Breast epithelium (tissue), 3 donors: ENCODE data around the gene SPATA12.

ENCODE experiments used
- POLR2A ChIP-seq: fragments of 450-650 bp; IDR thresholded peaks from one replicate; pipeline ENCODE4 v1.6.1; 2016; ENCODE audit warnings: antibody characterized with exemption, mild to moderate bottlenecking, moderate library complexity
- TF ChIP-seq, protein P1 (sequence below), 3 donors: fragments of 450-650 bp; IDR thresholded peaks; one replicate each; pipeline ENCODE4 v1.5.1; 2016 to 2017; ENCODE audit warnings: antibody characterized with exemption in 3 of 3, mild to moderate bottlenecking in 3 of 3, moderate library complexity in 3 of 3

DNA sequence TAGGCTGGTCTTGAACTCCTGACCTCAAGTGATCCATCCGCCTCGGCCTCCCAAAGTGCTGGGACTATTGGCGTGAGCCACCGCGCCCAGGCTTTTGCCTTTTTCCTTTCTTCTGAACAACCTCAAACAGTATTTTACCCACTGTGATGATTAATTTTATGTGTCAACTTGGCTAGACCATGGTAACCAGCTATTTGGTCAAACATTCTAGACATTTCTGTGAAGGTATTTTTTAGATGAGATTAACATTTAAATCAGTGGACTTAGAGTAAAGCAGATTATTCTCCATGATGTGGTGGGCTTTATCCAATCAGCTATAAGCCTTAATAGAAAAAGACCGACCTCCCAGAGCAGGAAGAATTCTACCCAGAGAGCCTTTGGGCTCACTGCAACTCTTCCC, 6.0 kb downstream of the SPATA12 start:
- TF ChIP-seq, protein P1, sequence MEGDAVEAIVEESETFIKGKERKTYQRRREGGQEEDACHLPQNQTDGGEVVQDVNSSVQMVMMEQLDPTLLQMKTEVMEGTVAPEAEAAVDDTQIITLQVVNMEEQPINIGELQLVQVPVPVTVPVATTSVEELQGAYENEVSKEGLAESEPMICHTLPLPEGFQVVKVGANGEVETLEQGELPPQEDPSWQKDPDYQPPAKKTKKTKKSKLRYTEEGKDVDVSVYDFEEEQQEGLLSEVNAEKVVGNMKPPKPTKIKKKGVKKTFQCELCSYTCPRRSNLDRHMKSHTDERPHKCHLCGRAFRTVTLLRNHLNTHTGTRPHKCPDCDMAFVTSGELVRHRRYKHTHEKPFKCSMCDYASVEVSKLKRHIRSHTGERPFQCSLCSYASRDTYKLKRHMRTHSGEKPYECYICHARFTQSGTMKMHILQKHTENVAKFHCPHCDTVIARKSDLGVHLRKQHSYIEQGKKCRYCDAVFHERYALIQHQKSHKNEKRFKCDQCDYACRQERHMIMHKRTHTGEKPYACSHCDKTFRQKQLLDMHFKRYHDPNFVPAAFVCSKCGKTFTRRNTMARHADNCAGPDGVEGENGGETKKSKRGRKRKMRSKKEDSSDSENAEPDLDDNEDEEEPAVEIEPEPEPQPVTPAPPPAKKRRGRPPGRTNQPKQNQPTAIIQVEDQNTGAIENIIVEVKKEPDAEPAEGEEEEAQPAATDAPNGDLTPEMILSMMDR (IDR thresholded peaks at IDR 0.05): no peak
- no peak for TF ChIP-seq POLR2A
